GM18870 (cell line): Measurements from ENCODE around the gene CTAGE9.
"Not testable (repeated sequence)": the region's sequence is repeated elsewhere in the genome, so short reads cannot be mapped to it uniquely, and the experiment has no call there.

Source experiments
- ATAC-seq: cut with Tn5 transposase; IDR thresholded peaks from one replicate; pipeline ENCODE4 v1.9.1; 2021; ENCODE audit warnings: moderate library complexity; ENCODE audit not compliant: unreplicated experiment

CTAGE9 gene, protein sequence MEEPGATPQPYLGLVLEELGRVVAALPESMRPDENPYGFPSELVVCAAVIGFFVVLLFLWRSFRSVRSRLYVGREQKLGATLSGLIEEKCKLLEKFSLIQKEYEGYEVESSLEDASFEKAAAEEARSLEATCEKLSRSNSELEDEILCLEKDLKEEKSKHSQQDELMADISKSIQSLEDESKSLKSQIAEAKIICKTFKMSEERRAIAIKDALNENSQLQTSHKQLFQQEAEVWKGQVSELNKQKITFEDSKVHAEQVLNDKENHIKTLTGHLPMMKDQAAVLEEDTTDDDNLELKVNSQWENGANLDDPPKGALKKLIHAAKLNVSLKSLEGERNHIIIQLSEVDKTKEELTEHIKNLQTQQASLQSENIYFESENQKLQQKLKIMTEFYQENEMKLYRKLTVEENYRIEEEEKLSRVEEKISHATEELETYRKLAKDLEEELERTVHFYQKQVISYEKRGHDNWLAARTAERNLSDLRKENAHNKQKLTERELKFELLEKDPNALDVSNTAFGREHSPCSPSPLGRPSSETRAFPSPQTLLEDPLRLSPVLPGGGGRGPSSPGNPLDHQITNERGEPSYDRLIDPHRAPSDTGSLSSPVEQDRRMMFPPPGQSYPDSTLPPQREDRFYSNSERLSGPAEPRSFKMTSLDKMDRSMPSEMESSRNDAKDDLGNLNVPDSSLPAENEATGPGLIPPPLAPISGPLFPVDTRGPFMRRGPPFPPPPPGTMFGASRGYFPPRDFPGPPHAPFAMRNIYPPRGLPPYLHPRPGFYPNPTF

DNA sequence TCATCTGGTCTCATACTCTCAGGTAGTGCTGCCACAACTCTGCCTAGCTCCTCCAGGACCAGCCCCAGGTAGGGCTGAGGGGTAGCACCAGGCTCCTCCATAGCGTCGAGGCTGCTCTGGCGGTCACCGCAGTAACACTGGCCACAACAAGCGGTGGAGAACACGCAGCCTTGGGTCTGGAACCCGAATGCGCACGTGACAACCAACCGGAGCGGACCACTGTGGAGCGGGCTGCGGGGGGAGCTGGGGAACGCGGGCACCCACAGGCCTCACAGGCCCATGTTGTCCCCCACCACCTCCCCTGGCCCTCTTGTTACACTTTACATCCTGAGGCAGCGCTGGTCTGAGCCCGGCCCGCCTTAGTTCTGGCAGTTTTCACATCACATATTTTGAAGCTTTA lies at the start of gene CTAGE9:
TSS of gene CTAGE9 (minus strand) at position 101 of the 400 bp plus-strand sequence. CDS start at position 101, 0 bp downstream.
- not testable (repeated sequence) for ATAC-seq

DNA sequence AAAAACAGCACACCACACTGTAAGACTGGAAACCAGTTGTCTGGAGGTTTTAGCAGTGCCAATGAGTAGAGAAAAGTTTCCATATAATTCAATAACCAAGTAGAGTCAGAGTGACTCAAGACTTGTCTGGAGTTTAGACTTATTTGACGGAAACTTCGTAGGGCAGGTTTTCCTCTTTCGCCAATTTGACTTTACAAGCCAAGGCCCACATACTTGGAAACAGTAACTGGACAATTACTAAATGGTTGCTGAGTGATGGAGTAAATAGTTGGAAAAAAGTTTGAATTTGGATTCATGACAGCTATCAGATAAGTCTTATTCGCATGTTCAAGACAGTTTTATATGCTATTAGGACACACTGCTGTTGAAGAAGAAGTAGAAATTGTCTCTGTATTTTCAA lies 48.1 kb upstream of the CTAGE9 start:
- ATAC-seq, result no peak

DNA sequence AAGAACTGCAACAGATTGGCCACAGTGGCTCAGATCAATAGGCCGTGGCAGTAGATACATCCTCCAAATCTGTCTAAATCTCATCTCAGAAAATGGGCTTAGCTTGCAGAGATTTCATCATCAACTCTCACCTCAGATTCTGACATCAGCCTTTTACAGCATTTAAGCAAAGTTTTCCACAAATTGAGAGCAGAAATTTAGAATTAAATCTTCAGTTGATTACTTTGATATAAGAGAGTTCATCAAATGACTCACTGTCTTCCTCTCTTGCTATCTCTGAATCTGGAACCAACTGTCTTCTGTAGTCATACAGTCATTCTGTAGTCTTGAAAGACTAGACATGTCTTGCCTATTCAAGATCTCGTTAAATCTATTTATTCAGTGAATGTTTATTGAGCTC lies 45.2 kb upstream of the CTAGE9 start:
- no peak for ATAC-seq

DNA sequence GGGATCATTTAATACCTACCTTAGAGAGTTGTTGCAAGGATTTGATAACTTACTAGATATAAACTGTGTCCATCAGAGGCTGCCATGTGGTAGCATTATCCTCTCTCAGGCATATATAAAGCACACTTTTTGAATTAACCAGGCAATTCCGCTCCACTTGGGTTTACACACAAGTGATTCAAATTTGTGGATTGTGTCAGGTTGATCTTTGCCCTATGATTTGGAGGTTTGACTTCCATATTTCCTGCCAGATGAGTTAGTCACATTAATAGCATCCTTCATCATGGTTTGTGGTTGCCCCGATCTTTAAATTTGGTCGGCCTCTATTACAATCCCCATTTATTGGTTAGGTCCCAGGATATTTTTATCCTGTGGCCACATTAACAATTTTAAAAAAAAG lies 44.8 kb upstream of the CTAGE9 start:
- ATAC-seq, result no peak

DNA sequence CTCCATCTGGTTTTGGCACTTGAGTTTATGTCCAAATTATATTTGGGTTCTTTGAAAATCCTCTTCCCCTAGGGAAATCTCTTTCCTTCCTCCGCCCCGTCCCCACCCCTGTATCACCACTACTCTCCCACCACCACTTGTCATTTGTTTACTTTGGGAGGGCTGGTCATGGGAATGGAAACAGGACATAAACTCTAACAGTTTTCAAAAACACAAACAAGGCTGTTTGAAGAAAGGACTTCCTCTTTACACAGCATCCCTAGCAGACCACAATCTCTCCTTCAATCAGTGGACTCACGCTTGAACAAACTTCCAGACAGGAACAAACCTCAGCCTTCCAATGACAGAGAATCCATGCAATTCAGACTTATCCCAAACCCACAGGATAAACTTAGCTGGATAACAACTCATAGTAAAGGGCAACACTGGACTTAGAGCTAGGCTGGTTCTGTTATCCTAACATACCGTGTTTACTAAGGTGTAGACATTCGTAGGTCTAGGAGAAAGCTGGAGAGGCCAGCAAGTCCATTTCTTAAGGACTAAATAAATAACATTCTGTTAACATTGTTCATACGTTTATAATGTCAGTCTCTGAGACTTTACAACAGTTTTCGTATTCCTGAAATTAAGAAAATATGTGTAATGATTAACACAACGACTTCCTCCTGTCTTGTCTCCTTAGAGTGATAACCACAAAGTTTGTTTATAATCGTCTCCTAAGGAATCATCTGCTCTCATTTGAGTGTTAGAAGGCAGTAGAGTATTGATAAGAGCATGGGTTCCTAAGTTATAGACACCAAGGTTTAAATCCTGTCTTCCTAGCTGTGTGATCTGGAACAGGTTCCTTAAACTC lies 44.1 kb upstream of the CTAGE9 start:
- no peak for ATAC-seq

DNA sequence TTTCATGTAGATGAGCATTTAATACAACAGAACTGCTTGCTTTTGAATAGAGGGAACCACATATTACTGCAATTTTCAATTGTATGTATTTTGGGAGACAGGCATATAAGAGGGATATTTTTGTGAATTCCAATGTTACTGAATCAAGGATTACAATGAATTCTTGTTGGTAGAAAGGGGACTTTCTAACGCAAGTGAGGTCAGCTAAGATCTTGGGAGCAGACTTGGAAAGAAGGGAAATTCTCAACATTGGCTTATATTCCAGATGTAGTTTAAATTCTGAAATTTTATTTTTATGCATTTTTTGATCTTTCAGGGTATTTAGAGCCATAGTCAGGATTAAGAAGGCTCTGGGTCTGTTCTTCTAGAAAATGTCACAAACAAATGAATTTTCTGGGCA lies 43.3 kb upstream of the CTAGE9 start:
- ATAC-seq, result no peak

DNA sequence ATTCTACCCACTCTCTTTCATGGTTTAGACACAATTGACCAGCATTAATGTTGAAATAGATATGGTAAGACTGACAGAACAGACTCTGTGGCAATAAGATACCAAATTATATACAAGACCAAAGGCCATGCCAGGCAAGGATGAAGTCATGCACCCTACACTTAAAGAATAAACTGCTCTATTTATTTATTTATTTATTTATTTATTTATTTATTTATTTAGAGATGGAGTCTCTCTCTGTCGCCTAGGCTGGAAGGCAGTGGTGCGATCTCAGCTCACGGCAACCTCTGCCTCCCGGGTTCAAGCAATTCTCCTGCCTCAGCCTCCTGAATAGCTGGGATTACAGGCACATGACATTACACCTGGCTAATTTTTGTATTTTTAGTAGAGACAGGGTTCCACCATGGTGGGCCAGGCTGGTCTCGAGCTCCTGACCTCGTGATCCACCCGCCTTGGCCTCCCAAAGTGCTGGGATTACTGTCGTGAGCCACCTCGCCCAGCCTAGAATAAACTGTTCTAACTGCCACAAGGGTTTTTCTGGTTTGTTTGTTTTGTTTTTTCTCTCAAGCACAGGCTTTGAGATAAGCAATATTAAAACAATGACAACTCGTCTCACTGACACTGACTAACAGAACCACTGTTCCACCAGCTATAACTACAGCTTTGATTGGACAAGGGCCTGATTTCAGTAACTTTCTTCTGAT lies 40.3 kb upstream of the CTAGE9 start:
- ATAC-seq, result not testable (repeated sequence)

DNA sequence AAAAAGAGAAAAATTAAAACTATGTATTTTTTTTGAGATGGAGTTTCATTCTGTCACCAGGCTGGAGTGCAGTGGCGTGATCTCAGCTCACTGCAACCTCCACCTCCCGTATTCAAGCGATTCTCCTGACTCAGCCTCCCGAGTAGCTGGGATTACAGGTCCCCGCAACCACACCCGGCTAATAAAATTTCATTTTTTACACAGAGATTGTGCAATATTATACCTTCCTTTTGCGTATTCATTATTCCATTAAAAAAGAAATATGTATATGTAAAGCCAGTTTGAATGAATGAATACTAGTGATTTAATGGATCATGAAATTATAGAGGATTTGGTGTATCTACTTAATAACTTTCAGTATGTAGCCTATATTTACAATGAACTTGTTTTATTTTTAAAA lies 38.2 kb upstream of the CTAGE9 start:
- ATAC-seq, result no peak

DNA sequence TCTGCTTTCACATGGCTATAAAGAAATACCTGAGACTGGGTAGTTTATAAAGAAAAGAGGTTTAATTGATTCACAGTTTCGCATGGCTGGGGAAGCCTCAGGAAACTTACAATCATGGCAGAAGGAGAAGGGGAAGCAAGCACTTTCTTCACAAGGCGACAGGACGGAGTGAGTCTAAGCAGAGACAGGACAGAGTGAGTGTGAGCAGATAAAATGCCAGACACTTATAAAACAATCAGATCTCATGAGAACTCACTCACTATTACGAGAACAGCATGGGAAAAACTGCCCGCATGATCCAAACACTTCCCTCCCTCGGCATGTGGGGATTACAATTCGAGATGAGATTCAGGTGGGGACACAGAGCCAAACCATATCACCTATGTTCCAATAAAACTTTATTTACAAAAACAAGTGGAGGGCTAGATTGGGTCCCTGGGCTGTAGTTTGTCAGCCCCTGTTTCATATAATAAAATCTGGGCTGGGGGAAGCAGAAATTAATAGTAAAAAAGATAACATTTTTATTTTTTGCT lies 37.1 kb upstream of the CTAGE9 start:
- ATAC-seq, result no peak

DNA sequence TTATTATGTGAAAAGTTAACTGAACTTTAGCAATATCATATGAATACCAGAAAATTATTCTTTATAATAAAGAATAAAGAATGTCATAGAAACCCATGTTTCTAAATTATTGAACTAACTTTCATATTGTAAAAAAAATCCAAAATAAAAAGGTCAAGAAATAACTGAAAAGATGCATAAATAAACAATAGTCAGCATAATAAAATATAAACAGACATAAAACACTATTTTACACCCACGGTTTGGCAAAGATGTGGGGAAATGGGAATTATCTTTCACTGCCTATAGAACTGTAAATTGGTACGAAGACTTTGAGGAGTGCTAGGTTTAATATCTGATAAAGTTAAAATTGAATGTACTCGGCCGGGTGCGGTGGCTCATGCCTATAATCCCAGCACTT lies 34.7 kb upstream of the CTAGE9 start:
- no peak for ATAC-seq

DNA sequence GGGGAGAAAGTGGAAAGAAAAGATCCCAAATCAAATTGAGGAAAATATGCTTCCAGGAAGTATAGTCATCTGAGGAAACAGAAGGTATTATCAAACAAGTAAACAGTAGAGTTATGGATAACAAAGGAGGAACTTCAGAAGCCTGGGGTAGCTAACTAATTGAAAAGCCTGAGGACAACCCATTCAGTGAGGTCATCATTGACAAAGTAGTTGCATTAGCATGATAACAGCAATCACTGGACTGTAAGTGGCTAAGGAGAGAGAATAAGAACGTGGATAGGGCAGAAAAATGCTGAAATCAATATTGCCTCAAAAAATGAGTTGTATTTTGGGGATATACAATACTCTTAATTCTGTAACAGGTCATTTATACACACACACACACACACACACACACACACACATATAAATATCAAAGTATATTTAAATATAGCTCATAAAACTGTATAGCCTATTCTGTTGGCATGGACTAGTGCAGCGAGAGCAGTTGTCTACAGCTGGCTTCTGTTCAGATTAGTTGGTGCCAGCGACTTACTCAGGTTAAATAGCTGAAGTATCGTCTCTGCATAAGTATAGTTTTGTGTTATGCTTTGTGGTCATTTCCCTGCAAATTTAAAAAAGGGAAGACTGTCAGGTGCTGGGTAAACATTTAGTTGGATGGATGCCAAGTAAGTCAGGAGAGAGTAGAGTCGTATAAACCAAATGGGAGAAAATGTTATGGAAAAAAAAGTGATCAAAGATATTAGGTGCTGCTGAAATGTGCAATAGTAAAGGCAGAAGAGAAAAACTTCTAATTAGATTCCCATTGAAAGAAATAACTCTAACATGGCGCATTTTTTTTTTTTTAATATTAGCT lies 33.8 kb upstream of the CTAGE9 start:
- ATAC-seq, result no peak

DNA sequence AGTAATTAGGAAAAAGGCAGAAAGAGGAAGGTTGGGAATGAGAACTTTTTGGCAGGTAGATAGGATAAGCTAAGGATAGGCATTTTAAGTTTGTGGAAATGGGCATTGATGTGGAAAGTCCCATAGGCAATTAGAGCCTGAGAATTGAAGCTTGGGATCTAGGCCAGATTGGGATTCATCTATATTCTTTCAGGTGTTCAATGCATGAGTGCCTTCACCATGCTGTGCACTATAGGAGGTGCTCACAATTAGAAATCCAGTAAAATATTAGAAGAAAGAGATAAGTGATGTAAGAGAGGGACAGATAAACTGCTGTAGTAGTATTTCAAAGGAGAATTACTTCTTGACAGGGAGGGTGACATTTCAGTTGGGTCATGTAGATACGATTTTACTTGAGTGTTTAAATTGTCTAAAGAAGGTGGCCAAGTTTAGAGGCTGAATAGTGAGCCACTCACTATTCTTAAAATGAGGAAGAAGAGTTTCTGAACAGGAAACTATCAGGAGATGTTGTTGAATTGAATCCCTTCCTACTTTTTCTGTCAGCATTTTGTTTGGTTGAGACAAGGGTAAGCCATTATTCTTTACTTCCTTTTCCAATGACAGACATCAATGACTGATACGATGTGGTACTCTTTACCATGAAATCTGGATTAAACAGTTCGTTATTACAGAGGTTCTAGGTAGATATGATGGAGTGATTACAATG lies 31.0 kb upstream of the CTAGE9 start:
- no peak for ATAC-seq

DNA sequence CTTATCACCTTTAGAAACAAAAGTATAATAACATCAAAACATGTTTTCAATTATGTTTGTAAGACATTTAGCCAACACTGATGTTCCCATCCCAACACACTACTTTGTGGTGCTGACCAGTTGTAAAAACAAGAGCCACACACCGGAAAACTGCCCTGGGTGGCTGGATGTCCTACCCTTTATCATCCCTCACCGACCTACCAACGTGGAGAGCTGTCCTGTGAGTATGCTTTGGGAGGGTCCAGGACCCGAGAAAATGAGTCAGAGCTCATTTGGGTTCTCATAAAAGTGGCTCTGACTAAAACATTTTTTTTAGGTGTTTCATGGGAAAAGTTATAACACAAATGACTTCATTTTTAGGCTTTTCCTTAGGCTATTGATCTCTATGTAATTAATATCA lies 29.3 kb upstream of the CTAGE9 start:
- no peak for ATAC-seq

DNA sequence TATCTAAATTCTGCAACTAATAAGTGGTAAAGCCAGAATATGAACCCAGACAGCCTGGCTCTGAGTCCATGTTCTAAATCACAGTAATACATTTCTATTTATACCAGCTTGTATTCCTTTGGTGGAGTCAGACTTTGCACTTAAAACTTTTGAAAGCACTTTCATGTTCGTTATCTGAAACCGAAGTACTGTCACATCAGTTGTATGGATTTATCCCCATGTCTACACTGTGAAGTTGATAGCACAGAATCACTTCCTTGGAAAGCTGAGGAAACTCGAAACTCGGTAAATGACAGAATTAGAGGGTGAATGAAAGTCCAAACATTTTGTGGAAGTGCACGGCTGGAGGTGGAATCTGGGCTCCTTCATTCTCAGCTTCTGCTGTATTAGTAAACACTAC lies 28.3 kb upstream of the CTAGE9 start:
- ATAC-seq, result no peak

DNA sequence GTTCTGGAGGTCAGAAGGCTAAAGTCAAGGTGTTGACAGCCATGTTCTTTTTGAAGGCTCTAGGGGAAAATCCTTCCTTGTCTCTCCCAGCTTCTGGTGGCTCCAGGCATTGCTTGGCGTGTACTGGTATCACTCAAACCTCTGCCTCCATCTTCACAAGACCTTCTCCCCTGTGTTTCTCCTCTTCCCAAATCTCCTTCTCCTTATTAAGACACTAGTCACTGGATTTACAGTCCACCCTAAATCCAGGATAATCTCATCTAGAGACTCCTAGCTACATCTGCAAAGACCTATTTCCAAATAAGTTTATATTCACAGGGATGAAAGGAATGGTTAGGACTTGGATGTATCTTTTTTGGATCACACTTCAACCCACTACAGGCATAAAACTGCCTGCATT lies 26.0 kb upstream of the CTAGE9 start:
- no peak for ATAC-seq

DNA sequence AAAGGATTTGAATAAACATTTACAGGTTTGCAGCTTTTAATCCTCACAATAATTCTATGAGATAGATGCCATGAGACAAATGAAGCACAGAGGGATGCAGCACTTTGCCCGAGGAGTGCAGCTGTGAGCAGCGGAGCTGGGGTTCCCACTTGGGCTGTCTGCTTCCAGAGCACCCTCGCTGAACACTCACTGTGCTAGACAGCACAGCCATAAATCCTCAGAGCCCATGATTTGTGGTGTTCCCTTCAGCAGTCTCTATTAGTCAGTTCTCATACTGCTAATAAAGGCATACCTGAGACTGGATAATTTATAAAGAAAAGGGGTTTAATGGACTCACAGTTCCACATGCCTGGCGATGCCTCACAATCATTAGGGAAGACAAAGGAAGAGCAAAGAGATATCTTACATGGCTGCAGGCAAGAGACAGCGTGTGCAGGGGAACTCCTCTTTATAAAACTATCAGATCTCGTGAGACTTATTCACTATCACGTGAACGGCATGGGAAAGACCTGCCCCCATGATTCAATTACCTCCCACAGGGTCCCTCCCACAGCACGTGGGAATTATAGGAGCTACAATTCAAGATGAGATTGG lies 25.3 kb upstream of the CTAGE9 start:
- no peak for ATAC-seq

DNA sequence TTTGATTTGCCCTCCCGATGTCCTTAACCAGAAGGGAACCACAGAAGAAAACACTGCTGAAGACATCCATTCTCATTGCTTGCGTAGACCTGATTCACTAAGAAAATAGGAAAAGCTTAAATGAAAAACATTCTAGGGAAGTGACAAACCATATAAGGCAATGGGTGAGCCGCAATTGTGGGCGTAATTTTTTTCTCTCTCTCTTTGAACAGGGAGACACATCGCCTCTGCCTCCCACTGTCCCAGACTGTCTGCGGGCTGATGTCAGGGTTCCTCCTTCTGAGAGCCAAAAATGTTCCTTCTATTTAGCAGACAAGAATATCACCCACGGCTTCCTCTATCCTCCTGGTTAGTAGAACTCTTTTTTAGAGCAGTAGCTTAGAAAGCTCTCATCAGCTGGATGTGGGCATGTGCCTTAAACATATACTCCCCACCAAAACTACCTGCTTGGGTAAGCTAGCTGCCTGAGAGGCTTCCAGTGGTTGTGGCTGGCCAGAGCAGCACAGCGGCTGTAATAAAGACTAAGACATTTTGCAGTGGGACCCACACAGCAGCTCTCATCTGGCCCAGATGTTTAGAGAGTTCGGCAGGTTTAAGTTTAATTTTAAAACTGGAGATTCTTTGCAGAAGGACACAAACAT lies 22.7 kb upstream of the CTAGE9 start:
- no peak for ATAC-seq

DNA sequence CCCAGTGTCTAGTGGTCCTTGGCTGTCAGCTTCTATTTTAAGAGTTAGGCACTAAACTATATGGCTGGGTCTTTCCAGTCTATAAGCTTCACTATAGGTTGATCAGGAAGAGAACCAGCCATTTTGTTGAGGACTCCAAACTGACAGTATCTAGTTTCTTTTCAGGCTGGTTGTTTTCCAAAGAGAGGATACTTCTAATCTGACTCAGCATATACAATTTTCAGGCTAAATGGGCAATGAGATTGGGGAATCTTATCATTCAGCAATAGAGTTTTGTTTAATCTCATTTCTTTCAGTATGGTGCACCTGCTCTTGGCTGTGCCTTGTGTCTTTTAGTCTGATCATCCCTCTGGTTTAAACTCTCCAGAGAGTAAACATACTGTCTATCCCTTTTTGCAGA lies 20.4 kb upstream of the CTAGE9 start:
- no peak for ATAC-seq
